ENCODE measurements around the gene PAK6.

PAK6 gene

GRCh38 chr15:40278026-40278425 lies 39.2 kb downstream of the PAK6 start:
- DNase-seq = no peak

- peak; percentile 48 to 81 (median 79) for DNase-seq
Observed at GRCh38 chr15:40279437-40280141, 40.7 kb downstream of the PAK6 start.

GRCh38 chr15:40280260-40281056 lies 41.6 kb downstream of the PAK6 start:
- DNase-seq = peak in 1 of 3 experiments; percentile 34

GRCh38 chr15:40281057-40281800 lies 42.4 kb downstream of the PAK6 start:
- DNase-seq = no peak

GRCh38 chr15:40281801-40282146 lies 42.9 kb downstream of the PAK6 start:
- no peak for DNase-seq

- peak in 2 of 3 experiments; percentile 64 to 65 for DNase-seq
Observed at GRCh38 chr15:40282147-40282868, 43.4 kb downstream of the PAK6 start.

- DNase-seq = peak in 2 of 3 experiments; percentile 60 to 65
Observed at GRCh38 chr15:40282869-40283614, 44.2 kb downstream of the PAK6 start, which contains the start of gene ANKRD63. Gene ANKRD63, minus strand, starts transcription at chr15:40283064. Its CDS starts 478 bp downstream, at chr15:40282586.

GRCh38 chr15:40283615-40284300 lies 44.9 kb downstream of the PAK6 start:
- DNase-seq = peak in 1 of 3 experiments; percentile 4

- no peak for DNase-seq
Observed at GRCh38 chr15:40285151-40285550, 46.3 kb downstream of the PAK6 start.

GRCh38 chr15:40285554-40286011 lies 46.7 kb downstream of the PAK6 start:
- no peak for DNase-seq

- no peak for DNase-seq
Observed at GRCh38 chr15:40286061-40286532, 47.2 kb downstream of the PAK6 start.

GRCh38 chr15:40286794-40287193 lies 47.9 kb downstream of the PAK6 start:
- DNase-seq = no peak

- no peak for DNase-seq
Observed at GRCh38 chr15:40287505-40287904, 48.6 kb downstream of the PAK6 start.

GRCh38 chr15:40287968-40288367 lies 49.1 kb downstream of the PAK6 start:
- DNase-seq = peak in 1 of 3 experiments; percentile 32

- peak in 1 of 3 experiments; percentile 50 for DNase-seq
Observed at GRCh38 chr15:40289140-40289775, 50.4 kb downstream of the PAK6 start.

GRCh38 chr15:40290545-40290917 lies 51.7 kb downstream of the PAK6 start:
- peak in 1 of 3 experiments; percentile 6 for DNase-seq

GRCh38 chr15:40290918-40291574 lies 52.2 kb downstream of the PAK6 start:
- DNase-seq = peak; percentile 37 to 67 (median 63)

- no peak for DNase-seq
Observed at GRCh38 chr15:40292246-40292645, 53.4 kb downstream of the PAK6 start.

GRCh38 chr15:40293006-40293405 lies 54.1 kb downstream of the PAK6 start:
- DNase-seq = no peak
